GM12865 (cell line): ENCODE measurements around the gene RGMB.

Experiments
- DNase-seq: peaks from one replicate; pipeline ENCODE4 v3.0.0; 2010; ENCODE audit warnings: low read depth
- H3K4me3 ChIP-seq: 2 replicates; pipeline ENCODE4 v1.5.1; 2011; ENCODE audit warnings: mild to moderate bottlenecking, low read depth, low read length, control low read depth
- CTCF ChIP-seq: IDR thresholded peaks from 2 replicates; pipeline ENCODE4 v1.5.1; 2011; ENCODE audit warnings: low read length, control low read depth, low read depth, inconsistent platforms; ENCODE audit not compliant: insufficient read depth; ENCODE audit errors: missing control alignments

Gene RGMB

DNA sequence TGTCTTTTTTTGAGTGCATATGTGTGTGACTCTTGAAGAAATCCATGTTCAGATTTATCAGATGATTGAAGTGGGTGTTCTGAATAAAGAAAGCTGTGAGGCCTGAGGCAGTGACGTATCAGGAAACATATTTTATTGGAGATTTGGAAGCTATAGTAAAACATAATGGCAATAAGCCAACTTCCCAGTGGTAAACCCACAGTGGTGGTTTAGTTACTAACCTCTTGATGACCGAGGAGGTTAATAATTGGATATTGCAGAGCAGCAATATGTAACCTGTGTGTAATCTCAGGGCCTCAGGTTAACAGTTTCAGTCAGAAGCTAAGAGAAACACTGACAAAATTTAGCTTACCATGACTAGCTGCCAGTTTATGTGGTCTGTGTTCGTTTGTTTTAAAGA, 6.9 kb downstream of the RGMB start:
- no peak for TF ChIP-seq CTCF
- DNase-seq = no peak
- no peak overlapping the region for H3K4me3 ChIP-seq

- TF ChIP-seq CTCF = no peak
- no peak overlapping the region for H3K4me3 ChIP-seq
- no peak for DNase-seq
These were observed 8.1 kb downstream of the RGMB start for GRCh38 chr5:98781520-98781919.

DNA sequence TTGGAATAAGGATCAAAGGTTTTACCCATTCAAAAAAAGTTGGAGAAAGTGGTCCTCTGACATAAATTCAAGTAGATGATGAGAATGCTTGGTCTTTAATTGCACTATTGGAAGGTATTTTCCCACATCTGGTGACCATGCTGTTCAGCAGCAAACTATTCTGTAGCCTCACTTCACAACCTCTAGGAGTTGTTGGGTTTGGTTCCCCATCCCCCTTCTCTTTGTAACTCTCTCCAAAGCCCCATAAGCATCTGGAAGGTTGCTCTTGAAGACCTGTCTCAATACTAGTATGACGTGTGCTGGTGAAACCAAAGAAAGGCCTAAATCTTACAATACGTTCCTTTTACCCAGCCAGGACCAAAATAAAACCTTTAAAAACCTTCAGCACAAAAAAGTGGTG, 8.5 kb downstream of the RGMB start:
- TF ChIP-seq CTCF = no peak
- no peak overlapping the region for H3K4me3 ChIP-seq
- no peak for DNase-seq

DNA sequence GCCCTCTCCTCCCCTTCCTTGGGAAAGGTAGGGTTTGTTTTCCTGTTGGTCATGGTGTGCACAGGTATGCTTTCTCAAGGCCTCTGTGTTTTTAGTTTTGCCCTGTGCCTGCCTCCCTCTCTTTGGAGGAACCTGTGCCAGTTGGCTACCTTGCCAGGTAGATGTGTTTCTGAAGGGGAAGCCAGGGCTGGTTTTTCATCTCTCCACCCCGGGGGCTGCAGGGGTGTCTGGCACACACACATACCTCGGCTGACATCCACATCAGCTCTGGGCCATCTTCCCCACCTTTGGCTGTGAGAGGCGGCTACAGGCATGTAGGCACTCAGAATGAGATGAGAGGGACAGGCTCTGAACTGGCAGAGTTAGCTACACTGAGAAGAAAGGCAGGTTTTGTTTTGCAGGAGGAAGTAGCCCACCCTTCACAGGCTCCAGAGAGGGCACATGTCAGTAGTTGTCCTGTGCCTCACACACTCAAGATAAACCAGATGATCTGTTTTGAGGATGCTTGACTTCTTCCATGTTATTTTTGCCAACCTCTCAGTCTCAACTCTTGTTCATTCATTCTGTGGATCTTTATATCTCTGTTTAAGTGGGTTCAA, 9.7 kb downstream of the RGMB start:
- TF ChIP-seq CTCF = no peak
- H3K4me3 ChIP-seq = no peak overlapping the region
- no peak for DNase-seq

- H3K4me3 ChIP-seq = no peak overlapping the region
- TF ChIP-seq CTCF = no peak
- DNase-seq = no peak
These were observed 10.9 kb downstream of the RGMB start for GRCh38 chr5:98784411-98784810.

DNA sequence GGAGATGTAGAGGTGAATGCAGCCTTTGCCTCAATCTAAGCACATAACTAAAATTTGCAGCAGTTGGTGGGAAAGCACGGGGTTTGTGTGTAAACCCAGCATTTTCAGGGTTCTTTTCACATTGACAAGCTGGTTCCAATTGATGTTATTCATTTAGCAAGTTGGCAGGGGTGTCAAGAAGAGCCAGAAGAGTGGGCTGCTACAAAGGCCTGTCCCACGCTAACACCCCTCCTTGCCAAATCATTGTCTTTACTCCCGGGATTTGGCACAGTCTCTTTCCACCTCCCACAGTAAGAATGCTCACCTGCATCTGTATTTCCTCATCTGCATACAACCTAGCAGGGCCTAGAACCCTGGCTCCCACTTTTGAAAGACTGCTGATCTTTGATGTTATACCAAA, 11.8 kb downstream of the RGMB start:
- DNase-seq = no peak
- no peak overlapping the region for H3K4me3 ChIP-seq
- no peak for TF ChIP-seq CTCF

- DNase-seq = no peak
- TF ChIP-seq CTCF = no peak
- no peak overlapping the region for H3K4me3 ChIP-seq
These were observed 12.9 kb downstream of the RGMB start for GRCh38 chr5:98786191-98786853.
